Measurements from ENCODE around the gene SLCO2B1.

Gene SLCO2B1

DNA sequence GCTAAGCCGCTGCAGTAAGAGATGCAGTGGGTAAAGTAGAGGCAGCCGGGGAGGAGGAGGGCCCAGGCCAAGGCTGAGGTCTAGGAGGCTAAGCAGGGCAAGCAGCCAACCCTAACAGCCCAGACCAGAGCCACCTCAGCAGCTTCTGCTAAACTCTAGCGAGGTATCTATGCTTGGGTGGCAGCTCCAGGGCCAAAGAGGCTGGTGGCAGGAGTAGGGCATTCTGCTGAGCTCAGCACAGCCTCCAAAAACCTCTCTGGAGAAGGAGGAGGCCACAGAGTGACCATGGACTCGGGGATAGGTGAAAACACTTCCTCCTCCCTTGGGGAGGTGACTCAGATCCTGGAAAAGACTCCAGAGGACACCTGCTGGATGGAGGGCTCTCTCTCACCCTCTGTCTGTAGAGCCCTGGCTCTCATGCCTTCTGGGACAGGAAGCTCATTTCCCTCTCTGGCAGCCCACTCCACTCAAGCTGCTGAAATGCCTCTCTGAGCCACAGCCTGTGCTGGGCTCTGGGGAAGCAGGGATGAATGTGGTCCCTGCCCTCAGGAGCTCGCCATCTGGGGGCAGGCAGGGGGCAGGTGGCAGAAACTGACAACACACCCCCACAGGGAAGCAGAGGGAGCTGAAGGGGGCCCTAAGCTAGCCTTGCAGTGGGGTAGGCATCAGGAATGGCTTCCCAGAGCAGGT, 73.2 kb downstream of the SLCO2B1 start:
- DNase-seq (ENCODE audit: low spot score) = no peak

DNA sequence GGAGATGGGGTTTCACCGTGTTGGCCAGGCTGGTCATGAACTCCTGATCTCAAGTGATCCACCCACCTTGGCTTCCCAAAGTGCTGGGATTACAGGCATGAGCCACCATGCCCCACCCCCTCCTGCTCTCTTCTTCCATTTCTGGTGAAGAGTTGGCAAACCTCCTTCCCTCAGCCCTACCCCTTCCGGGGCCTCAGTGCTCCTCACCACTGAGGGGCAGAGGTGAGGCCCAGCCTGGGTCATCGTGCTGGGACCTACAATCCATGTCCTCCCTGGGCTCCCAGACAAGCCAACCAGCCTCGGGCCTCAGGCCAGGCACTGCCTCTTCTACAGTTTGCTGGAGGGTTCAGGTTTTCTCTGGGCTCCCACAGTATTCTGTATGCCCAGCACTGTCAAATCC, 74.9 kb downstream of the SLCO2B1 start:
- DNase-seq (ENCODE audit: low spot score) = no peak

DNA sequence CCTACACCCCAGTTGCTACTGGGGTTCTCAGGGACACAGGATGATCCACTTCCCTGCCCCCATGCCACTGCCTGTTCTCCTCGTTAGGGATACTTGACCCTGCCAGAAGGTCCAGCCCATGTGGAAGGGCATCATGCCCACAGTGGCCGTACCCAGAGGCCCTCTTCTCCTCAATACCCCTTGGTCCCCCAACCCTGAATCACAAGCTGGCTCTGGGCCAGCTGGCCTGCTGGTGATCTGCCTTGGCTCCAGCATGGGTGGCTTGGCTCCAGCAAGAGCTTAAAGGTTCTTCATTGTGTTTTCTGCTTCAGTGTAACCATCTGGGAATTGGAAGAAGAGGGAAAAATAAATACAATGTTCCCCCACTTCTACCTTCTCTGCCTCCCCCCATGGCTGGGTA, 78.6 kb downstream of the SLCO2B1 start:
- no peak for DNase-seq (ENCODE audit: low spot score)

DNA sequence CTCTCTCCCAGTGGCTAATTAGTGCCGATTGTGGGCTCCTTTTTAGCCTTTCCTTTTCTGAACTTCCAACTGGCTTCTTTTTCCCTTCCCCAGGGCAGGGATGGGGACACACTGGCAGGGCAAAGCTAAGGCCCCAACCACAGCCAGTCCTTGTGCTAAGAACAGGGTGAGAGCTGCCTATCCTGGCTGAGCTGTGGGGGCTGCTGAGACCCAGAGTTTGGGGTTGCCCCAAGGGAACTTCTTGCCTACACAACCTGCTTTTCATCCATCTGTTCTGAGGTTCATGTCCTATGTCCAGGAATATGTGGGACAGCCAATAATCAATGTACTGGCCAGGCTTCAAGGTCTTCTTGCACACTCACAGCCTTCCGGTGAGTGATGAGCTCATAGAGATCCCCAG, 79.7 kb downstream of the SLCO2B1 start:
- DNase-seq (ENCODE audit: low spot score) = no peak

DNA sequence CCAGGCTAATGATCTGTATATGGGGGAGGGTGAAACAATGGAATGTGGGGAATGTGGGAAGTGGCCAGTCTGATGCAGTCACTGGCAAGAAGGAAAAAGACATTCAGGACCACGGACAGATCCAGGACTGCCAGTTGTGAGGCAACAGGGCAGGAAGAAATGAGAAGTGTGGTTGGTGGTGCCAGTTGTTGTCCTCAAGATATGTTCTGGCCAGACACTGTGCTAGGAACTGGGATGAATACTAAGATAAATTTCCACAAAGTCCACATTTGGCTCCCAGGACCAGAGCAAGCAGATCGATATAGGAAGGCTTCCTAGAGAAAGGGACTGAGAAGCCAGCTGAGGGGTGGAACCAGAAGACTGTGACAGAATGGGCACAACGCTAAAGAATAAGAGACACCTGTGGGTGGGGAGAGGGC, 82.9 kb downstream of the SLCO2B1 start:
- DNase-seq (ENCODE audit: low spot score) = no peak

DNA sequence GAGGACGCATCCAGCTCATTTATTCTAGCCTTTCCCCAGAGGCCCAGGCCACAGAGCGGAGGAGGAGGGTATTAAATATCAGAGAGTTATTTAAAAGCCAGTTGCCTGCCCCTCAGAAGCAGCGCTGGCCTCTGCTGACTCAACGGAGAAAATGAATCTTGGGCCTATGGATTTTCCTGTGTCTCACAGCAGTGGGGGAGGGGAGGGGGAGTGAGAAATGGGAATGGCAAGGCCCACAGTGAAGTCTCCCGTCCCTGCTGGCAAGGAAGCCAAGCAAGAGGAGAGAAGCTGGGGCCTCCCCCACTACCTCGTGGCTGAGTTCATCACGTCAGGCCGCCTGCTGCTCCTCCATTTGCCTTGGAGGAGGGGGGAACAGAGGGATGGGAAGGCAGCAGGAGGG, 85.2 kb downstream of the SLCO2B1 start:
- no peak for DNase-seq (ENCODE audit: low spot score)

DNA sequence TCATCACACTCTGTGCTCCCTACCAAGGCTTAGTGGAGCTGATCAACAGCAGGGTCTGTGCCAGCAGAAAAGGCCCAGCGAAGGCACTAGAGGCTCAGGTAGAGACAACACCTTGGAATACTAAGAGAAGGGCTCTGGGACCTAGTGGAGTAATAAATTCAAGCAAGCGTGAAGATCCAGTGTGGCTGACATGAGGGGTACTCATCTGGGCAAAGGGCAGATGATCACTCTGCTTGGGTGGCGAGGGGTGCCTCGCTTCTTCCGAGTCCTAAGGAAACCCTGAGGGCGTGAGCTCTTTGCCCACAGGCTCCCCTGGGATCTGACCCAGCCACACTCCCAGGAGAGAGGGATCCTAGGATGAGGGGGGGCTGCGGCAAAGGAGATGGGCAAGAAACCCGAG, 86.1 kb downstream of the SLCO2B1 start:
- no peak for DNase-seq (ENCODE audit: low spot score)

DNA sequence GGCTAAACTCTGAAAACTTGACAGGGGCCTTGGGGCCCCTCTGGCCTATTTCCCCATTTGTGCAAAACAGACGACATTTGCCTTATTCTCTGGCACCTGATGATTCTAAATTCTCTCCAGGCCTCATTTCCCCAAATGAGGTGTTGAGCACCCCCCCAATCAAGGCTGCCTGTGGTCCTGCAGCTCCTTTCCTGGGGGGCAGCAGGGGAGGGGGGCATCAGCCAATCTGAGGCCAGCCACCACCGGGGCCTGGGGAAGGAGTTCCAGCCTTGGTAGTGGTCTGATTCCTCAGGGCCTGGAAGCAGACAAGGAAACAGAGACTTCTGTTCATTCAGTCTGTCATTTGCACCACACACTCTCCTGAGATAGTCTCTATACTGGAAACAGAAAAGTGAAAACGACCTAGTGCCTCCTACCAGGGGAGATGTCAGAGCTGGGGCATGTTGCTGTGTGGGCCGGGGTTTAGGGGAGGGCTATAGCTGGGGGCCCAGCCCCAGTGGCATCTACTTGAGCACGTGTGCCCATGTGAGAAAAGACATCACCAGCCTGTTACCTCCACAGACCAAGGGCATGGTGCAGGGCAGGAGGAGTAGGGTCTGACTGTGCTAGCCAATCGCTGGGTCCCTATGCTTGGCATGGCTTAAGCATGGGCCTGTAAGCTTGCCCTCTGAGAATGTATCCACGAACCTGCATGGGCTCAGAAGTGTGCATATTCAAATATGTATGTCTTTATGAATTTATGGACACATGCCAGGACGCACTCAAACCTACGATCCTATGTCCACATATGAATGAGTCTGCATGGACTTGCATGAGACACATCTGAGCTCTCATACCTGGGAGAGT, 87.9 kb downstream of the SLCO2B1 start:
- DNase-seq (ENCODE audit: low spot score) = no peak

DNA sequence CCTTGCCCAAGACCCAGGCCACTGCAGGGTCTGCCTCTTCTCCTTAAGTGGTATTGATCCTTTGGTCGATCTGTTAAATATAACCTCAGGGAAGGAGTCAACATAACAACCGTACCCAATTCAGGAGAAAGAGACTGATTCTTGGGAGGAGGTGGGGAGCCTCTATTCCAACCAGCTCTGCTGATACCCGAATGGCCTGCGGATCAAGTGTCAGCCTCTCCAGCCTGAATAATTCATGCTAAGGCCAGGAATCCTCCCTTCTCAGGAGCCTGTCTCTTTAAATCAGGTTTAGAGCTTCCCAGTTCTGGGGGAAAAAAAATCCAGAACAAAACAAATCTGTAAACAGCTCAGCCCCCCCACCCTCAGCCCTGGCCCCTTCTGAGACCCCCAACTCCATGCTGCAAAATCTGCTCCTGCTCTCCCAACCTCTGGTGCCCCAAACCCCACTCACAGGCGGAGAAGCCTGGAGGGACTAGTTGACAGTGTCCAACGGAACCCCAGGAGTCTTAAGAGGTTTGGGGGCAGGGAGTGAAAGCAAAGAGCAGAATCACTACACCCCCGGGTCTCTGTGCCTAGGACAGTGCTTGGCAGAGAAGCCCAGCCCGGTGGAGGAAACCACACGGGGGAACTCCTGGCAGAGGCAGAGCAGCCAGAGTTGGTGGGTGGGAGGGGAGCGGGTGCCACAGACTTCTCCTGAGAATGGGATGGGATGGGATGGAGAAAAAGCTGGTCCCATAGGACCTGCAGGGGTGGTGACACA, 88.8 kb downstream of the SLCO2B1 start:
- DNase-seq (ENCODE audit: low spot score) = no peak

DNA sequence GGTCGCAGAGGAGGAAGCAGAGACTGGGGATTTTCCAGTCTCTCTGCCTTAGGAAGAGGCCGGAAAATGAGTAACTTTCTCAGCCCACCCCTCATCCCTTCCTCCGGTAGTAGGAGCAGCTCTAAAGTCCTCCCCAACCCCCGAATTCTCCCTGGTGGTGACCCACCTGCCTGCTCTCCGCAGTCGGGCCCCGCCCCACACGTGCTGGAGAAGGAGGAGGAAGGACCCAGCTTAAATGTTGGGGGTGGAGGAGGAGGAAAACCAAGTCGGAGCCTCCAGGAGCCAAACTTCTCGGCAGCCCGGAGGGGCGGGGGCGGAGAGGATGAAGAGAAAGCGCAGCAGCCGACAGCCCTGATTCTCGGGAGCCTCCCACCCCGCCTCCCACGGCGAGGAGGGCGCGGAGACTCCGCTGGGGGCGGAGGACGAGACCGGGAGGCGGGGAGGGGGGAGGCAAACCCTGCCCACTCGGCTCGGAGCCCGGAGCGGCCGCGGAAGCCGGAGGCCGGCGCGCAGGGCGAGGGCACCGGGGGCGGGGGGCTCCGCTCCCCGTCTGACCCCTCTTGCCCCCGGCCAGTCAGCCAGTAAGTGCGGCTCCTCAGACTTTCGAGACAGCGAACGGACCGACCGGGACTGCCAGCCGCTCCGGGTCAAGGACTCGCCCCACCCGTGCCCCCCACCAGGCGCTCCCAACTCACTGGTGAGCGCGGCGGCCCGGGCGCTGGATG, 89.6 kb downstream of the SLCO2B1 start, which contains the start of gene TPBGL:
TPBGL (plus strand) TSS at position 464 of the 725 bp plus-strand sequence. CDS start 276 bp downstream, outside the sequence.
- no peak for DNase-seq (ENCODE audit: low spot score)

DNA sequence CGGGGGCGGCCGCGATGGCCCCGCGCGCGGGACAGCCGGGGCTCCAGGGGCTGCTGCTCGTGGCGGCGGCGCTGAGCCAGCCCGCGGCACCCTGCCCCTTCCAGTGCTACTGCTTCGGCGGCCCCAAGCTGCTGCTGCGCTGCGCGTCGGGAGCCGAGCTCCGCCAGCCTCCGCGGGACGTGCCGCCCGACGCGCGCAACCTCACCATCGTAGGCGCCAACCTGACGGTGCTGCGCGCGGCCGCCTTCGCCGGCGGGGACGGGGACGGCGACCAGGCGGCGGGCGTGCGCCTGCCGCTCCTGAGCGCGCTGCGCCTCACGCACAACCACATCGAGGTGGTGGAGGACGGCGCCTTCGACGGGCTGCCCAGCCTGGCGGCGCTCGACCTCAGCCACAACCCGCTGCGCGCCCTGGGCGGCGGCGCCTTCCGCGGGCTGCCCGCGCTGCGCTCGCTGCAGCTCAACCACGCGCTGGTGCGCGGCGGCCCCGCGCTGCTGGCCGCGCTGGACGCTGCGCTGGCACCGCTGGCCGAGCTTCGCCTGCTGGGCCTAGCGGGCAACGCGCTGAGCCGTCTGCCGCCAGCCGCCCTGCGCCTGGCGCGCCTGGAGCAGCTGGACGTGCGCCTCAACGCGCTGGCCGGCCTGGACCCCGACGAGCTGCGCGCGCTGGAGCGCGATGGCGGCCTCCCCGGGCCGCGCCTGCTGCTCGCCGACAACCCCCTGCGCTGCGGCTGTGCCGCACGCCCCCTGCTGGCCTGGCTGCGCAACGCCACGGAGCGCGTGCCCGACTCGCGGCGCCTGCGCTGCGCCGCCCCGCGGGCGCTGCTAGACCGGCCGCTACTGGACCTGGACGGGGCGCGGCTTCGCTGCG, 90.4 kb downstream of the SLCO2B1 start:
- peak; percentile 81 for DNase-seq (ENCODE audit: low spot score)

DNA sequence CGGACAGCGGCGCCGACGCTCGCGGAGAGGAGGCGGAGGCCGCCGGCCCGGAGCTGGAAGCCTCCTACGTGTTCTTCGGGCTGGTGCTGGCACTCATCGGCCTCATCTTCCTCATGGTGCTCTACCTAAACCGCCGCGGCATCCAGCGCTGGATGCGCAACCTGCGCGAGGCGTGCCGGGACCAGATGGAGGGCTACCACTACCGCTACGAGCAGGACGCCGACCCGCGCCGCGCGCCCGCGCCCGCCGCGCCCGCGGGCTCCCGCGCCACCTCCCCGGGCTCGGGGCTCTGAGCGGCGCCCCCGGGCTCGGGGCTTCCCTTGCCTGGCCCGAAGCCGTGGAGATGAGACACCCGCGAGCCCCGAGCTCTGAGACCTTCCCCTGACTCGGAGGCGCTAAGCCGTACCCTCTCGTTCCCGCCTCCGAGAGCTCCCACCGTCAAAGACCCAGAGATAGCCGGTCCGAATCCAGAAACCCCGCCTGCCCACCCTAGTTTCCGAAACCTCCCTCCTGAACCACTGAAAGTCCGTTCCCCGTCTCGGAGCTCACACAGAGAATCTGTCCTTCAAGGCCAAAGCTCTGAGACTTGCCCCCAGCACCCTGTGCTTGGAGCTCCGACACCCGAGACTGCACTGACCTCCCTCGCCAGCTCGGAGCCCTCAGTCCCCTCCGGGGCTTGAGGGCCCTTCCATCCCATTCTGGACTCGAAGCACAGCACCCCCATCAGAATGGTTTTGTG, 91.2 kb downstream of the SLCO2B1 start:
- no peak for DNase-seq (ENCODE audit: low spot score)

DNA sequence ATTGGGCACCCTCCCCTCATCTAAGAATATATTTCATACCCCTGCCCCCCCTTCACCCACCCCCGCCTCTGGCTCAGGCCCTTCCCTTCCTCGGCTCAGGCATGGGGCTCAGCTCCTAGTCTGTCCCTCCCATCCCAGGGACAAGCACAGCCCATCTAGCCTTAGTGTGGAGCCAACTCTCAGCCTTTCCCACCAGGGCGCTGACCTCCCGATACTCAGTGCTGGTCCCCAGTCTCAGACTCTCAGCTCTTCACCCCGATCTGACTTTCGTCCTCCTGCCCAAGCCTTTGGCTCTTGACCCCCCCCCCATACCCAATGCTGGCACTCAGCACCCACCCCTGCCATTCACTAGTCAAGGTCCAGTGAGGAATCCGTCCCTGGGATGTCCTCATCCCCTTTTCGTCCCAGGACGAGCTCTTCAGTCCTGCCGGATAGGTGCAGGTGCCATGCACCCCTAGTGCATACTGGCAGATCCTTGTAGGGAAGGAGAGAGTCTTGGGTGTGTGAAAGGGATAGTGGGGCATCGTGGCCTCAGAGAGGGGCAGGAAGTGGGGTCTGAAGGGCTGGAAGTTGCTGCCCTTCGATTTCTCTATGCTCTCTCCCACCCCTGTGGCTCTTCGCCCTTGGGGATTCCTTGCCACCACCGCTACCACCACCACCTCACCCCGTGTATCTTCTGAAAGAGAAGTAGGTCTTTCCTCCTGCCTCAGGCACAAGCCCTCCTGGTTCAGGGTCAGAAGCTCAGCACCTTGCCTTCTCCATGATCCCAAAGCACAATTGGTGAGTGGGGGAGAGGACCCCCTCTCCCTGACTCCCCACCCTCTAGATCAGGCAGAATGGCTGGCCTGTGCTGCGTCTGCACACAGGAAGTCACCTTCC, 92.1 kb downstream of the SLCO2B1 start:
- no peak for DNase-seq (ENCODE audit: low spot score)

DNA sequence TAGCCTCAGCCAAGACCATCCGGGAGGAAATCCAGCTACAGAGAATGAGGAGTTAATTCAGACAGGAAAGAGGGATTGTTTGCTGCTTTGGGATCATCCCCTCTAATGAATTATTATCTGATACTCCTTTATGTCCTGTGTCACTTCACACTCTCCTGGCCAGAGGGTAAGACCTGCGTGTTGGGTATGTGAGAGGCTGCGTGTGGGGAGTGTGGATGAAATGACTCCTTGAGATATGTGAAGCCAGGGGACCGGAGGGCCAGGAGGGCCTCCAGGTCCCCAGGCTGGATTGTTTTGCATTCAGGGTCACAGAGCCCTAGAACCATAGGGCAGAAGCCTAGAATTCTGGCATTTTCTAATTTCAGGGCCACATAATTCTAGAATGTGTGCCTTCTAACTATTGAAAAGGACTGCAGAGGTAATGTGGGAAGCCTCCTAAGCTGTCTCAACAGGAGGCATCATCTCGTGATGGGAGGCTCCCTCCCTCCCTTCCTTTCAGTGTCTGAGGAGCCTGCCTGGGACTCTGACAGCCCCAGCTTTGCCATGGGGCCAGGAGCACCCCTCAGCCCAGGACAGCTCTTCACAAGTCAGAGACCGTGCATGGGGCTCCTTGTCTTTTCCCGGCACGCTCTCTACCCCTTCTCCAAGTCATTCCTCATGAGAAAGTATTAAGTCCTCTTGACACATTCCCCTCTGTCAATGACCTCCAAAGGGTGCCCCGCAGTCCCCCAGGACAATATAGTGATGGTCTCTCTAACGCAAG, 93.3 kb downstream of the SLCO2B1 start:
- no peak for DNase-seq (ENCODE audit: low spot score)

DNA sequence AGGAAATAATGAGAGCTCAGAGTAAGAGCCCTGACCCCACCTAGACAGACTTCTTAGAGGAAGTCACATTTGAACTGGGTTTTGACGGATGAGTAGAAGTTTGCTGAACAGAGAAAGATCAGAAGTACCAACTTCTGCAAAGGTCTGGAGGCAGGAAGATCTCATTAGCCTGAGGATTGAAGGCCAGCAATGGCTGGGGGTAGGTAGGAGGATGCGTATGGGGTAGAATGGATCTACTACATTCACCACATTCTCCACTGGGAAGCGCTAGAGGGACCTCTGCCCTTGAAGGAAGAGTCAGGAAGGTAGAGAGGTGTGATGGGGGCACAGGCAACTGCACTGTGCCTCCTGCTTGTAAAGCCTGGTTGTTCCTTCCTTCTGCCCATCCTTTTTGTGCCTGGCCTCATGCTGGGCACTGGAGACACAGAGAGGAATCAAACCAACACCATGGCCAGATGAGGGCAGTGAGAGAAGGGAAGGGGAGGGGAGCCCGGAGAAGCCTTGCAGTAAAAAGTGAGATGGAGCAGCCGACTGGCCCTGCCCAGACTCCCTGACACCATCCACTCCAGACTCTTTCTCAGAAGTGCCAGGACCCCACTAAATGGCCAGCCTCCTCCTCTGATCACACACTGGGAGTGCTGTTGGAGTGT, 94.6 kb downstream of the SLCO2B1 start:
- no peak for DNase-seq (ENCODE audit: low spot score)

DNA sequence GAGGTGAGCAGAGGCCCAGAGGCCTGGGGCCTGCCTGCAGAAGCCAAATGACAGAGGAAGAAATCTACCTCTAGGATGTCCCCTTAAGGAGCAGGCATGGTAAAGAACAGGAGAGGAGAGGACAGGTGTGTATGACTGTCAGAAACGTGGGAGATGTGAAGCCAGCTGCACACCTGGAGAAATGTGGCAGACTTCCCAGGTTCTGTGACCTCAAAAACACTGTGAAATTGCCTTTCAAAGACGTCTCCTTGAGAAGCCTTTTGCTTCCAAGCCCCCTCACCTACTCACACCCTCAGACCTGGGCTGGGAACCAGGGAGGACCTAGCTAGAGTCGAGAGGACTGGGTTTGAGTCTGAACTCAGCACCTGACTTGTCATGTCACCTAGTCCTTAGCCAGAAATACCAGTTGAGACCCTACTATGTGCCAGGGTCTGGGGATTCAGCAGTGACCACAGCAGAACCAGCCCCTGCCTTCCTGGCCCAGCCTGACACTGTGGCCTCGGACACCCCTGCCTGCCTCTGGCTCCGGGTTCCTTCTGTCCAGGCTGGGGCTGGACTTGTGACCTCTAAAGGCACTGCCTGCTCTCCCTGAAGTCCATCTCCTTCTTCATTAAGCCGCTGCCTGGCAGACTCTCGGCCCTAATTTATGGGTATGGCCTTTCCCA, 95.2 kb downstream of the SLCO2B1 start:
- DNase-seq (ENCODE audit: low spot score) = no peak

DNA sequence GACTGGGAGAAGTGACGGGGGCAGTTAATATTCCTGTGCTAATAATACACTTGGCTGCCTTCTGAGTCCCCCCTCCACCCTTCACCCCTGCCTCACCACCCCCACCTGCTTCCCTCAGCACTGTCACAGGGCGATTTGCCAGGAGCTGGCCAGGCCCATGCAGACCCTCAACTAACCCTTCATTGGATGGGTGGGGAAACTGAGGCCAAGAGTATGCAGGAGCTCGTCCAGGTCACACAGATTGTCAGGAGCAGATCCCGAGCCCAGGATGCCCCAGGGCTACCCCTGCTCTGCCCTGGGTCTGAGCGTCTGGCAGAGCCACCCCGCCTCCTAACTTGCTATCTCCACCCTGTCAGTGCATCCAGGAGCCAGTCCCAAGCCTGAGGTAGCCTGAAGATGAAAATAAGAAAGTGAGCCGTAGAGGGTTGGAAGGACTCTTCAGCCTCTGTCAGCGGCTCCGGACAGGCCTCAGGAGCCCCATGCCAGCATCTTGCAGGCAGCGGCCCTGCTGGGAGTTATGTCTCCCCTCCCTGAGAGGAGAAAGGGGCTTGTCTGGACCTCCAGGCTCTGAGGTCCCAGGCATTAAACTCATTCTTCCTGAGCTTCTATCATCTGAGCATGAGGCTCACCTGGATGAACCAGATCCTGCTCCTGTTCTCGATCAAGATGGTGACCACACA, 95.9 kb downstream of the SLCO2B1 start:
- DNase-seq (ENCODE audit: low spot score) = no peak

Data from CD4-positive, alpha-beta T cell treated with Interleukin-6 at 100 ng/mL for 8 hours (primary cell).